D721Med (cell line): ENCODE results near the gene NEDD9.

Experiments
- DNase-seq: peaks from one replicate; pipeline ENCODE4 v3.0.0; 2011; ENCODE audit warnings: low spot score; ENCODE audit not compliant: insufficient read length
- FAIRE-seq: peaks from 2 replicates; lab custom pipeline; 2011; peaks lifted over from hg19 to GRCh38; lab: Jason Lieb, UNC
- TF ChIP-seq, protein P1 (sequence below): IDR thresholded peaks from 2 replicates; pipeline ENCODE4 v1.5.1; 2012; ENCODE audit warnings: mild to moderate bottlenecking, control low read depth; ENCODE audit not compliant: insufficient read depth; ENCODE audit errors: missing control alignments

Gene NEDD9

DNA sequence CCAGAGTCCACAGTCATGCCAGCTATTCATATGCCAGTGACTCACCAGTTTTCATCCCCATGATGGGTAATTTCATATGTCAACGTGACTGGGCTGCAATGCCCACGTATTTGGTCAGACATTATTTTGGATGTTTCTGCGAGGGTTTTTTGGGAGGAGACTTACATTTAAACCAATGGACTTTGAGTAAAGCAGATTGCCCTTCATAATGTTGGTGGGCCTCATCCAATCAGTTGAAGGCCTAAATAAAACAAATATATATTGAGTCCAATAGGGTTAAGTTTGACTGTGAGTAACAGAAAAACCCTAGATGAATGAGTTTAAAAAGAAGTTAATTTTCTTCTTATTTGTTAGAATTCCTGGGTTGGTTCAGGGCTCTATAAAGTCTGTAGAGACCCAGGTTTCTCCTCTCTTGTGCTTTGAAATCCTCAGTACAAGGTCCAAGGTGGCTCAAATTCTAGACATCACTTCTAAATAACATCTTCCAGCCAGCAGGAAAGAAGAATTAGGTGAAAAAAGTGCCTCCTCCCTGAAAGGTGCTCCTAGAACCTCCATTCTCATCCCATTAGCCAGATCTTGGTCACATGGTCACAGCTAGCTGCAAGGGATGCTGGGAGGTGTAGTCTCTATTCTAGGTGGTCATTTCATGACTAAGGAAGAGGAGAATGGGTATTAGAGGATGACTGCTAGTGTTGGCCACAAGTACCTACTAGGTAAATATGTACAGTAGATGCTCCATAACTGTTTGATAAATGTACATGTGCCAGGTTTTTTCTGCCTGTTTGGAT lies 16.7 kb upstream of the NEDD9 start:
- FAIRE-seq (no peak), DNase-seq (no peak)
- TF ChIP-seq, protein P1, sequence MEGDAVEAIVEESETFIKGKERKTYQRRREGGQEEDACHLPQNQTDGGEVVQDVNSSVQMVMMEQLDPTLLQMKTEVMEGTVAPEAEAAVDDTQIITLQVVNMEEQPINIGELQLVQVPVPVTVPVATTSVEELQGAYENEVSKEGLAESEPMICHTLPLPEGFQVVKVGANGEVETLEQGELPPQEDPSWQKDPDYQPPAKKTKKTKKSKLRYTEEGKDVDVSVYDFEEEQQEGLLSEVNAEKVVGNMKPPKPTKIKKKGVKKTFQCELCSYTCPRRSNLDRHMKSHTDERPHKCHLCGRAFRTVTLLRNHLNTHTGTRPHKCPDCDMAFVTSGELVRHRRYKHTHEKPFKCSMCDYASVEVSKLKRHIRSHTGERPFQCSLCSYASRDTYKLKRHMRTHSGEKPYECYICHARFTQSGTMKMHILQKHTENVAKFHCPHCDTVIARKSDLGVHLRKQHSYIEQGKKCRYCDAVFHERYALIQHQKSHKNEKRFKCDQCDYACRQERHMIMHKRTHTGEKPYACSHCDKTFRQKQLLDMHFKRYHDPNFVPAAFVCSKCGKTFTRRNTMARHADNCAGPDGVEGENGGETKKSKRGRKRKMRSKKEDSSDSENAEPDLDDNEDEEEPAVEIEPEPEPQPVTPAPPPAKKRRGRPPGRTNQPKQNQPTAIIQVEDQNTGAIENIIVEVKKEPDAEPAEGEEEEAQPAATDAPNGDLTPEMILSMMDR = no peak

DNA sequence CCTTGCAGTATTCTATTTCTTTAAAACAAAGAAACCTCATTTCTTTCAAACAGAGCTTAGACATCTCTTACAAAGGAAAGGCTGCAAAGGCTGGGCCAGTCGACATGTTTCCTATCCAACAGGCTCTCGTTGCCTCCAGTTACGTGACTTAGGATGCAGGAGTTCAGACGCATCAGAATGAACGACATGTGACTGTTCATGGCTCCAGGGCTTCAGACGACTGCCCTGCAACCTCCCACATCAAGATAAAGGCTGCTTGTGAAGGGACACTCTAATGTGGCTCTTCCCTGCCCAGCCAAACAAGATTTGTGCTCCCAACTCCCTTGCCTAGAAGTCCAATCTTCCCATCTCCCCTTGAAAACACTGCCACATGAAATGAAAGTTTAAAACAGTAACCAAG lies 14.3 kb upstream of the NEDD9 start:
- FAIRE-seq (no peak), DNase-seq (no peak)
- TF ChIP-seq, protein P1 = no peak

DNA sequence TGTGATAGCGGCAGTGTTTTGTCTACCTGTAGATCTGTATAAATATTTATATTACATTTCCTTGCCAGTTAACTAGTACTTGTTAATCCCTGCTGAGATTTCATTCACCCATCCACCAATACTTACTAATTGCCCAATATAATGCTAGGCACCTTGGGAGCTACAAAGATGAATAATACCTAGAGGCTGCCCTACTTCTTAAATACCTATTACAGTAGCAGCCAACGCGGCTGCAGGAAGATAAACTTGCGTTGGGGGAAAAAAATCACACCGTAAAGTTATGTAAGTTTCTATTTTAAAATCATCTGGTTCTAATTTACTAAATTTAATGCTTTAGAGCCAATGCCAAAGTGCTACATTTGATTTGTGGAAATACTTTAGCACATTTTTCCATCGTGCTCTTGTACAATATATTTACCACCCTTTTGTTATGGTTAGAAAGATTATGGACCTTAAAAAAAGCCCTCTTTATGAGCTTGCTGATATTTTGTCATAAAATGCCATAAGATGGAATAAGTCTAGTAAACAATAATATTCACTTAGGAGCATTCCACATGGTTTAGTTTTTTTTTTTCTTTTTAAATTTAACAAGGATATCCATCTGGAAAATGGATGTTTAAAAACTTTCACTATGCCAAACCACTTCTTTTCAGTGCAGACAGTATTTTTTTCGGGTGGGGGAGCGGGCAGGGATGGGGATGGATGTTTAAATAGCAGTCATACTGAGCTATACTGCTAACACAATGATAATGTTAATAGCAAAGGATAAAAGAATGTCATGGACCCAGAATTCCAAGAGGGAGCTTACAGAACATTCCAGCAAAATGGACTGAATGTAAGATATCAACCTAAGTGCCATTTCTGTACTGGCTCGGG lies 13.2 kb upstream of the NEDD9 start:
- TF ChIP-seq, protein P1 = no peak
- DNase-seq = no peak
- FAIRE-seq = no peak

DNA sequence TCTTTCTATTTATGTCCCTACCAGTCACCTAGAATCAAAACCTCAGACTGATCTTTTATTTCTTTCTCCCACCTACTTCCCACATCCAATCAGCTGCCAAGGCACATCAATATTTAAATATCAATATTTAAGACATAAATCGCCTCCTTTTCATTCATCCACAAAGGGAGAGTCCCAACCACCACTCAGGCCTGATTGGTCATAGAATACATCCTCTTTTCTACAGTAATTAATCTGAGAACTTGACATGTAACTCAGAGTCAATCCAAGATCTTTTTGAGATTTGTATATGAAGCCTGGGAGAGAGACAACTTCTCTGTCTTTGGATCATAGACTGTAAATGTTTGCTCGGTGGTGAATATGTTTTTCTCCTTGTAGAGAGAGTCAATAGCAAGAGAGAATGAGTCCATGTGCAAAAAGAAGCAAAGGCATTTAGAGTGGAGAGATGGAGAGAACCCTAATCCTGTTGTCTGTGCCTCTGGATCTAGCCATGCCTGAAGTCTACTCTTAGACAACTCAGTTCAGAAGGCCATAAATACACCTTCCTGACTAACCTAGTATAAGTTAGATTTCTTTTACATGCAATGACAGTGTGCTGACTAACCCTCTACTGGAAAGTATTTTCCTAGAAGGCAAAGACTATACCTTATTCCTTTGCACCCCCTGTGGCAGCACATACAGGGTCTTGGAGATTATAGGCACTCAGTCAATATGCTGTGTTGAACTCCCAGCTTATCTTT lies 12.1 kb upstream of the NEDD9 start:
- DNase-seq = no peak
- TF ChIP-seq, protein P1 = no peak
- no peak for FAIRE-seq

DNA sequence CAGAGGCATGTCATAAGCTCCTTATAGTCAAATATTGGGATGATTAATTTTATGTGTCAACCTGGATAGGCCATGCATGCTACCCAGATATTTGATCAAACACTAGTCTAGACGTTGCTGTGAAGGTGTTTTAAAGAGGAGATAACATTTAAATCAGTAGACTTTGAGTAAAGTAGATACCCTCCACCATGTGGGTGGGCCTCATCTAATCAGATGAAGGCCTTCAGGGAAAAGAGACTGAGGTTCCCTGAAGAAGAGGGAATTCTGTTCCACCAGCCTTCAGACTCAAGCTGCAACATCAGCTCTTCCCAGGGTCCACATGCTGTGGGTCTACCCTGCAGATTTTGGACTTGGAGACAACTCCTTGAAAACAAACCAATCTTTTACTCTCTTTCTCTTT lies 11.4 kb upstream of the NEDD9 start:
- DNase-seq (no peak), FAIRE-seq (no peak)
- TF ChIP-seq, protein P1 = no peak

DNA sequence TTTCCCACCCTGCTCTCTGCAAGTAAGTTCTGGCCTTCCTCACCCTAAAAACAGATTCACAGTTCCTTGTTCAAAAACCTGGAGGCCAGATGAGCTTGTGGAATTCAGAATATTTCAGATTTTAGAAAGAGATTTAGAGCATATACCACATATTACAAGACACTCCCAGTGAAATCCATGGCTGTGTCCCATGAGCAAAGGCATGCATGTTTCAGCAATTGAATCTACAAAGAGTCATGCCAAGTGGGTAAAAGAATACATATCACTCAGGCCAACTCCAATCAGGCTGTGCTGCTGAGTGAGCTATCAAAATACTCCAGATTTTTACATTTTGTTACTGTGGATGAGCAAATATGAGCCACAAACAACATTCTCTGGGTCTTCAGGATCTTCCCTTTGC lies 10.2 kb upstream of the NEDD9 start:
- TF ChIP-seq, protein P1 = no peak
- FAIRE-seq (no peak), DNase-seq (no peak)
